ENCODE data around the gene TLR10. TPM values are rescaled to one million over a fixed set of nuclear protein-coding genes. Genes with fewer than 3 reads are reported as not detected.
"Not testable (repeated sequence)": the region's sequence is repeated elsewhere in the genome, so short reads cannot be mapped to it uniquely, and the experiment has no call there.

The TLR10 gene
- not detected in 2 replicates for total RNA-seq (2014; rRNA removed; shearing (Covaris generic))

- peak; percentile 36 for DNase-seq (ENCODE audit: low read depth)
These were observed at the start of gene TLR10 for GRCh38 chr4:38782452-38783108. TSS of gene TLR10 (minus strand) at chr4:38782990. CDS start at chr4:38775590, 7,400 bp downstream.

- DNase-seq (ENCODE audit: low read depth), result no peak
These were observed 49.4 kb upstream of the TLR10 start for GRCh38 chr4:38832206-38832605.

- DNase-seq (ENCODE audit: low read depth), result no peak
These were observed 48.9 kb upstream of the TLR10 start for GRCh38 chr4:38831653-38832052.

GRCh38 chr4:38829237-38829636, 46.4 kb upstream of the TLR10 start:
- no peak for DNase-seq (ENCODE audit: low read depth)

- DNase-seq (ENCODE audit: low read depth), result no peak
These were observed 41.0 kb upstream of the TLR10 start for GRCh38 chr4:38823766-38824165.

GRCh38 chr4:38822748-38823303, 40.0 kb upstream of the TLR10 start:
- DNase-seq (ENCODE audit: low read depth), result no peak

GRCh38 chr4:38821739-38822138, 38.9 kb upstream of the TLR10 start:
- DNase-seq (ENCODE audit: low read depth), result no peak

- DNase-seq (ENCODE audit: low read depth), result no peak
These were observed 37.7 kb upstream of the TLR10 start for GRCh38 chr4:38820329-38821061.

- DNase-seq (ENCODE audit: low read depth), result peak; percentile 72
These were observed 36.8 kb upstream of the TLR10 start for GRCh38 chr4:38819569-38819968.

GRCh38 chr4:38818441-38818976, 35.7 kb upstream of the TLR10 start:
- peak; percentile 19 for DNase-seq (ENCODE audit: low read depth)

- DNase-seq (ENCODE audit: low read depth), result peak; percentile 47
These were observed 33.3 kb upstream of the TLR10 start for GRCh38 chr4:38815885-38816782.

GRCh38 chr4:38814386-38814785, 31.6 kb upstream of the TLR10 start:
- DNase-seq (ENCODE audit: low read depth), result no peak

GRCh38 chr4:38811297-38811696, 28.5 kb upstream of the TLR10 start:
- DNase-seq (ENCODE audit: low read depth), result no peak

- DNase-seq (ENCODE audit: low read depth), result not testable (repeated sequence)
These were observed 24.7 kb upstream of the TLR10 start for GRCh38 chr4:38807462-38807861.

GRCh38 chr4:38806251-38806650, 23.5 kb upstream of the TLR10 start:
- DNase-seq (ENCODE audit: low read depth), result not testable (repeated sequence)

- peak; percentile 68 for DNase-seq (ENCODE audit: low read depth)
These were observed 22.8 kb upstream of the TLR10 start for GRCh38 chr4:38805530-38806145.

GRCh38 chr4:38804654-38805295, 22.0 kb upstream of the TLR10 start, which contains the start of gene TLR1:
TSS of gene TLR1 (minus strand) at chr4:38804791. CDS start at chr4:38798831, 5,960 bp downstream.
- DNase-seq (ENCODE audit: low read depth), result peak; percentile 27

- no peak for DNase-seq (ENCODE audit: low read depth)
These were observed 21.3 kb upstream of the TLR10 start for GRCh38 chr4:38803833-38804653.

- peak; percentile 8 for DNase-seq (ENCODE audit: low read depth)
These were observed 20.0 kb upstream of the TLR10 start for GRCh38 chr4:38802561-38803355.
